Chondrocyte (in vitro differentiated cells): ENCODE measurements around the gene PCNT. TPM values are rescaled to one million over a fixed set of nuclear protein-coding genes. Genes with fewer than 3 reads are reported as not detected.
"Not testable (repeated sequence)": the region's sequence is repeated elsewhere in the genome, so short reads cannot be mapped to it uniquely, and the experiment has no call there.

ENCODE experiments used
- DNase-seq: peaks from one replicate; pipeline ENCODE4 v3.0.0; 2021; ENCODE audit warnings: mixed read lengths, low spot score
- H3K27ac Mint-ChIP-seq: one replicate; pipeline ENCODE4 v1.8.0; 2021; ENCODE audit warnings: mild to moderate bottlenecking, moderate library complexity, mixed read lengths; ENCODE audit not compliant: unreplicated experiment
- H3K27me3 Mint-ChIP-seq: 2 replicates; pipeline ENCODE4 v1.8.0; 2021; ENCODE audit warnings: low read depth, mixed read lengths
- H3K36me3 Mint-ChIP-seq: 2 replicates; pipeline ENCODE4 v1.8.0; 2021; ENCODE audit warnings: low read depth, mixed read lengths
- H3K4me1 Mint-ChIP-seq: 2 replicates; pipeline ENCODE4 v1.8.0; 2021; ENCODE audit warnings: low read depth, mild to moderate bottlenecking, mixed read lengths
- H3K4me3 Mint-ChIP-seq: one replicate; pipeline ENCODE4 v1.8.0; 2021; ENCODE audit warnings: mild to moderate bottlenecking, moderate library complexity, mixed read lengths; ENCODE audit not compliant: unreplicated experiment
- H3K9me3 Mint-ChIP-seq: 2 replicates; pipeline ENCODE4 v1.8.0; 2021; ENCODE audit warnings: low read depth, mixed read lengths
- total RNA-seq: library from RNA; stranded (reverse); gene quantifications from 3 replicates; pipeline ENCODE4 v1.2.1, GENCODE V29; 2021
- TF ChIP-seq, protein P1 (sequence below): fragments of 200-600 bp; sonication (generic); IDR thresholded peaks from 2 replicates; pipeline ENCODE4 v1.5.0; 2021; ENCODE audit warnings: antibody characterized with exemption, mild to moderate bottlenecking, moderate library complexity

PCNT gene
- total RNA-seq, 1 donor from 2014 or later, result 29.9 TPM

DNA sequence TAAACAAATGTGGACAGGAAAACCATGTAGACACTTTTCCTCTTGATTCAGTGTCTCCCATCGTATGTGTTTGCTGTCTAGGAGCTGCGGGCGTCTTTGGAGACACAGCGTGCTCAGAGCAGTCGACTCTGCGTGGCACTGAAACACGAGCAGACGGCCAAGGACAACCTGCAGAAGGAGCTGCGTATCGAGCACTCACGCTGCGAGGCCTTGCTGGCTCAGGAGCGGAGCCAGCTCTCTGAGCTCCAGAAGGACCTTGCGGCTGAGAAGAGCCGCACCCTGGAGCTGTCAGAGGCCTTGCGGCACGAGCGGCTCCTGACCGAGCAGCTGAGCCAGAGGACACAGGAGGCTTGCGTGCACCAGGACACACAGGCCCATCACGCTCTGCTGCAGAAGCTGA, 107.5 kb downstream of the PCNT start:
- Mint-ChIP-seq H3K4me1 (no peaks in the 10 kb centered on the region), H3K27me3 (no peaks in the 10 kb centered on the region), H3K4me3 (no peak overlapping the region), H3K27ac (no peak overlapping the region), H3K36me3 (peaks cover 22% of the 10 kb centered on the region), H3K9me3 (no peaks in the 10 kb centered on the region)
- TF ChIP-seq, protein P1, sequence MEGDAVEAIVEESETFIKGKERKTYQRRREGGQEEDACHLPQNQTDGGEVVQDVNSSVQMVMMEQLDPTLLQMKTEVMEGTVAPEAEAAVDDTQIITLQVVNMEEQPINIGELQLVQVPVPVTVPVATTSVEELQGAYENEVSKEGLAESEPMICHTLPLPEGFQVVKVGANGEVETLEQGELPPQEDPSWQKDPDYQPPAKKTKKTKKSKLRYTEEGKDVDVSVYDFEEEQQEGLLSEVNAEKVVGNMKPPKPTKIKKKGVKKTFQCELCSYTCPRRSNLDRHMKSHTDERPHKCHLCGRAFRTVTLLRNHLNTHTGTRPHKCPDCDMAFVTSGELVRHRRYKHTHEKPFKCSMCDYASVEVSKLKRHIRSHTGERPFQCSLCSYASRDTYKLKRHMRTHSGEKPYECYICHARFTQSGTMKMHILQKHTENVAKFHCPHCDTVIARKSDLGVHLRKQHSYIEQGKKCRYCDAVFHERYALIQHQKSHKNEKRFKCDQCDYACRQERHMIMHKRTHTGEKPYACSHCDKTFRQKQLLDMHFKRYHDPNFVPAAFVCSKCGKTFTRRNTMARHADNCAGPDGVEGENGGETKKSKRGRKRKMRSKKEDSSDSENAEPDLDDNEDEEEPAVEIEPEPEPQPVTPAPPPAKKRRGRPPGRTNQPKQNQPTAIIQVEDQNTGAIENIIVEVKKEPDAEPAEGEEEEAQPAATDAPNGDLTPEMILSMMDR, result no peak
- DNase-seq, result peak; percentile 75

- no peak overlapping the region for H3K27ac Mint-ChIP-seq
- H3K4me3 Mint-ChIP-seq, result no peak overlapping the region
- peaks cover 22% of the 10 kb centered on the region for H3K36me3 Mint-ChIP-seq
These were observed 108.0 kb downstream of the PCNT start for GRCh38 chr21:46431884-46432488.

DNA sequence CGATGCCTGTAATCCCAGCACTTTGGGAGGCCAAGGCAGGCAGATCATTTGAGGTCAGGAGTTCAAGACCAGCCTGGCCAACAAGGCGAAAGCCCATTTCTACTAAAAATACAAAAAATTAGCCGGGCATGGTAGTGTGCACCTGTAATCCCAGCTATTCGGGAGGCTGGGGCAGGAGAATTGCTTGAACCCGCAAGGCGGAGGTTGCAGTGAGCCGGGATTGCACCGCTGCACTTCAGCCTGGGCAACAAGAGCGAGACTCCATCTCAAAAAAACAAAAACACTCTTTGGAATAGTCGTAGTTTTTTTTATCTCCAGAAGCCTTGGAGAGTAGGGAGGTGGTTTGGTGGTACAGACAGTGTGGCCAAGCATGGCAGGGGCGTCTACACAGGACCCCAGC, 109.2 kb downstream of the PCNT start:
- H3K4me1 Mint-ChIP-seq, H3K27me3 Mint-ChIP-seq, H3K4me3 Mint-ChIP-seq, H3K27ac Mint-ChIP-seq, H3K9me3 Mint-ChIP-seq: not testable (repeated sequence)
- DNase-seq, result peak; percentile 24
- peaks cover 26% of the 10 kb centered on the region for H3K36me3 Mint-ChIP-seq

More at GRCh38 chr21:46431884-46432488, 108.0 kb downstream of the PCNT start:
- DNase-seq, result peak; percentile 66
- H3K27me3 Mint-ChIP-seq, result no peaks in the 10 kb centered on the region
- no peaks in the 10 kb centered on the region for H3K4me1 Mint-ChIP-seq
- TF ChIP-seq, protein P1, result no peak
- H3K9me3 Mint-ChIP-seq, result no peaks in the 10 kb centered on the region

DNA sequence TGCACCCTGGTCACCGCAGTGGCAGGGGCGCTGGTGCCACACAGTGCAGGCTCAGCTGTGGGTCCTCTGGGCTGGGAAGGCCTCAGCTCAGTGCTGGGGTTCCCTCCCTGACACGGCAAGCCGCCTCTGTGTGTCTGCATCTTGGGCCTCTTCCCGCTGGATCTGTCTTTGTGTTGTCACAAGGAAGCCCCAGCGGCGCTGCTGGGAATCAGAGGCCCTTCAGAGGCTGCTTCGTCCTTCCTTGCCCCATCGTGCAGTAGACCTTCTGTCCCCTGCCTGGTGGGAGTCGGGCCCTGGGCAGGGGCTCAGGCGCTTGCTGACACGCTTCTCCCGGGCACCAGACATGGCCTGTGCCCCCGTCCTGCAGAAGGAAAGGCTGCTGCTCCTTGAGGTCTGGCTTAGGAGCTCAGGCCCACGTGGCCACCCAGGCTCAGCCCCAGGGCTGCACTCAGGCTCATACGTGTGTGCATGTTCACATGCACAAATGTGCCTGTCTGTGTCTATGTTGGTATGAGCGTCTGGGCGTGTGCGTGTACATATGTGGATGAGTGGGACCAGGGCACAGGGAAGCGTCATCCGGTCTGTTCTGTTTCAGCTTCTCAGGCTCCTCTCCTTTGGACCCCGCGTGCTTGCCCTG, 110.5 kb downstream of the PCNT start:
- Mint-ChIP-seq H3K27ac (no peak overlapping the region), H3K4me1 (no peaks in the 10 kb centered on the region), H3K36me3 (peaks cover 26% of the 10 kb centered on the region), H3K9me3 (no peaks in the 10 kb centered on the region), H3K27me3 (no peaks in the 10 kb centered on the region), H3K4me3 (no peak overlapping the region)
- TF ChIP-seq, protein P1, result no peak
- DNase-seq, result peak; percentile 68

GRCh38 chr21:46435786-46436227, 111.9 kb downstream of the PCNT start:
- no peak overlapping the region for H3K27ac Mint-ChIP-seq
- H3K4me3 Mint-ChIP-seq, result no peak overlapping the region
- H3K9me3 Mint-ChIP-seq, result no peaks in the 10 kb centered on the region
- no peaks in the 10 kb centered on the region for H3K27me3 Mint-ChIP-seq
- TF ChIP-seq, protein P1, result no peak
- H3K36me3 Mint-ChIP-seq, result peaks cover 30% of the 10 kb centered on the region
- DNase-seq, result peak; percentile 91
- H3K4me1 Mint-ChIP-seq, result no peaks in the 10 kb centered on the region

DNA sequence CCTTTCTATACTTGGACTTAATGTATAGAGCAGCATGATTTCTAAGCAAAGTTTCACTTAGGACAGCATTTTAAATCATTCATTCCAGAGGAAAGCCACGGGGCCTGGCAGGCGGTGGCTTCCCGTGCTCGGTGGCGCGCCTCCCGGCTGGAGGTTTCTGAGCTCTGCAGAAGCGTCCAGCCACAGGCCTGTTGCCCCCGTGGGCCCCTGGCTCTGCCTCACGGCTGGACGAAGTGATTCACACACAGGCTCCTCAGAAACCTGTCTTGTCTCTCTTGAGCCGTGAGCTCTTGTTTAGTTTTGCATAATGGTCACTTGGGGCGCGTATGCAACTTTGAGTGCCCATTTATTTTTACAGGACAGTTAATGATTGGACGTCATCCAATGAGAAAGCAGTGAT, 112.7 kb downstream of the PCNT start:
- no peaks in the 10 kb centered on the region for H3K4me1 Mint-ChIP-seq
- no peaks in the 10 kb centered on the region for H3K27me3 Mint-ChIP-seq
- DNase-seq, result peak; percentile 61
- TF ChIP-seq, protein P1, result no peak
- no peak overlapping the region for H3K4me3 Mint-ChIP-seq
- no peak overlapping the region for H3K27ac Mint-ChIP-seq
- H3K9me3 Mint-ChIP-seq, result no peaks in the 10 kb centered on the region
- H3K36me3 Mint-ChIP-seq, result peaks cover 32% of the 10 kb centered on the region
